Hepatocyte (in vitro differentiated cells): ENCODE results near the gene MAP4K5. TPM values are rescaled to one million over a fixed set of nuclear protein-coding genes. Genes with fewer than 3 reads are reported as not detected.

Experiments
- DNase-seq: peaks from one replicate; pipeline ENCODE4 v3.0.0-alpha.2; 2016; ENCODE audit warnings: low spot score
- H2AFZ ChIP-seq: fragments of 200-600 bp; sonication (generic); 2 replicates; pipeline ENCODE4 v1.6.0; 2016; ENCODE audit warnings: antibody characterized with exemption, mild to moderate bottlenecking
- H3K27ac ChIP-seq: fragments of 200-600 bp; sonication (generic); 2 replicates; pipeline ENCODE4 v1.5.1; 2016; ENCODE audit warnings: mild to moderate bottlenecking
- H3K27me3 ChIP-seq: fragments of 200-600 bp; sonication (generic); 2 replicates; pipeline ENCODE4 v1.6.1; 2016
- H3K36me3 ChIP-seq: fragments of 200-600 bp; sonication (generic); replicated peaks from 2 replicates; pipeline ENCODE4 v1.5.1; 2016; ENCODE audit warnings: low read depth; ENCODE audit not compliant: insufficient read depth
- H3K4me1 ChIP-seq: fragments of 200-600 bp; sonication (generic); 2 replicates; pipeline ENCODE4 v1.5.1; 2016; ENCODE audit warnings: mild to moderate bottlenecking, moderate library complexity; ENCODE audit not compliant: insufficient read depth
- H3K4me2 ChIP-seq: fragments of 200-600 bp; sonication (generic); 2 replicates; pipeline ENCODE4 v1.6.0; 2016
- H3K4me3 ChIP-seq: fragments of 200-600 bp; sonication (generic); 2 replicates; pipeline ENCODE4 v1.5.1; 2016; ENCODE audit warnings: mild to moderate bottlenecking
- H3K79me2 ChIP-seq: fragments of 200-600 bp; sonication (generic); 2 replicates; pipeline ENCODE4 v1.6.0; 2017; ENCODE audit warnings: mild to moderate bottlenecking
- H3K9me2 ChIP-seq: fragments of 200-600 bp; sonication (generic); replicated peaks from 2 replicates; pipeline ENCODE4 v1.6.0; 2017; ENCODE audit warnings: mild to moderate bottlenecking; ENCODE audit not compliant: insufficient read depth
- H3K9me3 ChIP-seq: fragments of 200-600 bp; sonication (generic); 2 replicates; pipeline ENCODE4 v1.5.1; 2016; ENCODE audit warnings: low read depth, mild to moderate bottlenecking
- H4K20me1 ChIP-seq: fragments of 200-600 bp; sonication (generic); 2 replicates; pipeline ENCODE4 v1.6.0; 2016; ENCODE audit warnings: mild to moderate bottlenecking; ENCODE audit not compliant: insufficient read depth, poor library complexity, severe bottlenecking
- CTCF ChIP-seq: fragments of 200-600 bp; sonication (generic); IDR thresholded peaks from 2 replicates; pipeline ENCODE4 v1.5.1; 2016; ENCODE audit warnings: antibody characterized with exemption, mild to moderate bottlenecking; ENCODE audit not compliant: poor library complexity
- EZH2 ChIP-seq: fragments of 200-600 bp; sonication (generic); IDR thresholded peaks from 2 replicates; pipeline ENCODE4 v1.6.1; 2016; ENCODE audit warnings: antibody characterized with exemption, mild to moderate bottlenecking, borderline replicate concordance
- EZH2phosphoT487 ChIP-seq: fragments of 200-600 bp; sonication (generic); IDR thresholded peaks from one replicate; pipeline ENCODE4 v1.6.1; 2018; ENCODE audit warnings: antibody characterized with exemption, mild to moderate bottlenecking, low read depth, moderate library complexity; ENCODE audit not compliant: unreplicated experiment, severe bottlenecking
- WGBS: methylation state at CpG from one replicate; pipeline ENCODE4 v1.1.6; 2016; ENCODE audit warnings: low lambda C conversion rate; ENCODE audit errors: missing lambda C conversion rate; 5-methylcytosine and 5-hydroxymethylcytosine counted together
- polyA plus RNA-seq: library from polyadenylated mRNA; unstranded; fragments of >200 nt; fragmentation: Nextera tagmentation; extraction: Ambion mirVana; gene quantifications from 2 replicates; pipeline ENCODE4 v1.2.1, GENCODE V29; 2016
- total RNA-seq: library from RNA; depleted of rRNA; stranded (reverse); fragments of >200 nt; gene quantifications from 2 replicates; pipeline ENCODE4 v1.2.3, GENCODE V29; 2014

MAP4K5 gene
- total and polyA plus RNA-seq, 2 experiments from 2014 or later: 41.0 to 98.6 TPM

GRCh38 chr14:50524060-50524459, 8.3 kb downstream of the MAP4K5 start:
- no peak for DNase-seq
- no peak overlapping the region for H2AFZ ChIP-seq
- WGBS: 96% methylated on average over 2 of the region's 2 CpGs
- H3K36me3 ChIP-seq: no peaks in the 10 kb centered on the region
- no peaks in the 10 kb centered on the region for H3K9me2 ChIP-seq
- H4K20me1 ChIP-seq: peaks cover 89% of the 10 kb centered on the region
- peaks cover 19% of the 10 kb centered on the region for H3K4me1 ChIP-seq
- H3K27ac ChIP-seq: no peak overlapping the region
- H3K79me2 ChIP-seq: peaks cover 100% of the 10 kb centered on the region
- H3K27me3 ChIP-seq: no peaks in the 10 kb centered on the region
- no peaks in the 10 kb centered on the region for H3K9me3 ChIP-seq
- H3K4me2 ChIP-seq: no peak overlapping the region
- TF ChIP-seq CTCF (no peak), EZH2 (no peak), EZH2phosphoT487 (no peak)
- no peak overlapping the region for H3K4me3 ChIP-seq

GRCh38 chr14:50523271-50524041, 8.9 kb downstream of the MAP4K5 start:
- peaks cover 88% of the 10 kb centered on the region for H4K20me1 ChIP-seq
- H3K36me3 ChIP-seq: no peaks in the 10 kb centered on the region
- peaks cover 100% of the 10 kb centered on the region for H3K79me2 ChIP-seq
- TF ChIP-seq CTCF (no peak), EZH2phosphoT487 (no peak), EZH2 (no peak)
- H3K9me3 ChIP-seq: no peaks in the 10 kb centered on the region
- 95% methylated on average over 5 of the region's 5 CpGs for WGBS
- peaks cover 19% of the 10 kb centered on the region for H3K4me1 ChIP-seq
- no peak overlapping the region for H3K27ac ChIP-seq
- no peaks in the 10 kb centered on the region for H3K9me2 ChIP-seq
- no peak for DNase-seq
- H3K4me3 ChIP-seq: no peak overlapping the region
- no peak overlapping the region for H2AFZ ChIP-seq
- no peak overlapping the region for H3K4me2 ChIP-seq
- no peaks in the 10 kb centered on the region for H3K27me3 ChIP-seq

- 61% methylated on average over 1 of the region's 1 CpG for WGBS
- Histone ChIP-seq H3K36me3 (no peaks in the 10 kb centered on the region), H3K4me2 (no peak overlapping the region)
These were observed 10.4 kb downstream of the MAP4K5 start for GRCh38 chr14:50521912-50522341.

More at GRCh38 chr14:50521912-50522341, 10.4 kb downstream of the MAP4K5 start:
- H3K27ac ChIP-seq: peak overlapping the region; percentile 11
- peaks cover 11% of the 10 kb centered on the region for H3K4me1 ChIP-seq
- no peak for TF ChIP-seq EZH2
- TF ChIP-seq CTCF: no peak
- TF ChIP-seq EZH2phosphoT487: no peak
- DNase-seq: no peak
- H3K4me3 ChIP-seq: no peak overlapping the region
- no peak overlapping the region for H2AFZ ChIP-seq
- H3K9me3 ChIP-seq: no peaks in the 10 kb centered on the region
- H4K20me1 ChIP-seq: peaks cover 81% of the 10 kb centered on the region
- H3K9me2 ChIP-seq: no peaks in the 10 kb centered on the region
- no peaks in the 10 kb centered on the region for H3K27me3 ChIP-seq
- peaks cover 100% of the 10 kb centered on the region for H3K79me2 ChIP-seq
